Activated CD4-positive, alpha-beta T cell treated with anti-CD3 and anti-CD28 coated beads, Interleukin-2, amount 50 U/mL, for 48 hours (primary cell): ENCODE results near the gene KCND1.
A peak's percentile ranks its signal among the peaks of the same experiment; 100 is the strongest.

Experiments used
- DNase-seq, 2 experiments: peaks; one replicate each; pipeline ENCODE4 v3.0.0-alpha.2; 2020

KCND1 gene

GRCh38 chrX:48974033-48974432 lies 2.4 kb upstream of the KCND1 start:
- DNase-seq: no peak

GRCh38 chrX:48972220-48973164 lies 848 bp upstream of the KCND1 start:
- peak; percentile 33 to 43 for DNase-seq

GRCh38 chrX:48969471-48969870 lies 2.2 kb downstream of the KCND1 start:
- no peak for DNase-seq

DNA sequence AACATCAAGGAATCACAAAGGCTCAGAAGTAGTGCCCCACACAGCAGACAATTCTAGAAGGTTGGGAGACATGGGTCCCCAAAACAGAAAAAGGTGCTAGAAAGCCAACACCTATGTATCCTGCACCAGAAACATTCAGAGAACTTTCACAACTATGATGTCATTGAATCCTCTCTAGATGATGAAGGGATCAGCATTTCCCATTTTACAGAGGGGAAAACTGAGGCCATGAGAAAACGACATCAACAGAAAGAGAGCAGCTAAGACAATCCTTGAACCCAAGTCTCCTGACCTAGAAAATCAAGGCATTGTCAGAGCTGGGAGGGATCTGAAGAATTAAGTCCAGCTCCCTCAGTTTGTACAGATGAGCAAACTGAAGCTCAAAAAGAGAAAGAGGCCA lies 3.3 kb downstream of the KCND1 start:
- DNase-seq: no peak

- no peak for DNase-seq
Measured at GRCh38 chrX:48966796-48967579, 4.7 kb downstream of the KCND1 start.

- DNase-seq: no peak
Measured at GRCh38 chrX:48965959-48966358, 5.7 kb downstream of the KCND1 start.

DNA sequence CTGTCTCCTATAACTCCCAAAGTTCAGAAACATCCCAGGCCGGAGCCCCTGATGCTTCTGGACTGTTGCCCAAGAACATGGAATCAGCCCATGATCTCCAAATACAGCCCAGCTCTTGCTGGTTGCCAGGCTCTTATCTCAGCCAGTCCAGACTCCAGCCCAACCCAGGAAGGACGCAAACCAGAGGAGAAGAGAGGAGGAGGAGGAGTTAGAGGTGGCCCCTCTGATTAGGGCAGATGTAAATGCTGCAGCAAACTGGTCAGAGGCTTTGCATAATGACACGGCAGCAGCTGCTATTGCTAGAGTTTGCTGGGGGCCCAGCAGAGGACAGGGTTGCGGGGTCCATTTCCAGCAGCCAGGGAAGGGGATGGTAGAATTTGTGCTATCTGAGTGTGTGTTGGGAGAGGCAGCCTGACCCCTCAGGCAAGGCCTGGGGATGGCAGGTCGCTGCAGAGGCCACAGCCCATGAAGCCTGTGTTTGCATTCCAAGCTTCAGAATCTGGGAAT lies 10.0 kb downstream of the KCND1 start:
- no peak for DNase-seq

GRCh38 chrX:48960291-48960690 lies 11.4 kb downstream of the KCND1 start:
- DNase-seq: no peak

- DNase-seq: peak in 1 of 2 experiments; percentile 21
Measured at GRCh38 chrX:48958635-48959094, 13.0 kb downstream of the KCND1 start.

GRCh38 chrX:48957827-48958634 lies 13.6 kb downstream of the KCND1 start:
- DNase-seq: peak; percentile 87 to 91

- peak; percentile 62 to 73 for DNase-seq
Measured at GRCh38 chrX:48957477-48957826, 14.2 kb downstream of the KCND1 start, which contains the start of gene OTUD5. OTUD5 (minus strand) TSS chrX:48957607; CDS start chrX:48957570, 37 bp downstream.

- DNase-seq: peak; percentile 48 to 63
Measured at GRCh38 chrX:48956728-48957414, 14.8 kb downstream of the KCND1 start.

- DNase-seq: no peak
Measured at GRCh38 chrX:48948589-48948988, 23.1 kb downstream of the KCND1 start.

DNA sequence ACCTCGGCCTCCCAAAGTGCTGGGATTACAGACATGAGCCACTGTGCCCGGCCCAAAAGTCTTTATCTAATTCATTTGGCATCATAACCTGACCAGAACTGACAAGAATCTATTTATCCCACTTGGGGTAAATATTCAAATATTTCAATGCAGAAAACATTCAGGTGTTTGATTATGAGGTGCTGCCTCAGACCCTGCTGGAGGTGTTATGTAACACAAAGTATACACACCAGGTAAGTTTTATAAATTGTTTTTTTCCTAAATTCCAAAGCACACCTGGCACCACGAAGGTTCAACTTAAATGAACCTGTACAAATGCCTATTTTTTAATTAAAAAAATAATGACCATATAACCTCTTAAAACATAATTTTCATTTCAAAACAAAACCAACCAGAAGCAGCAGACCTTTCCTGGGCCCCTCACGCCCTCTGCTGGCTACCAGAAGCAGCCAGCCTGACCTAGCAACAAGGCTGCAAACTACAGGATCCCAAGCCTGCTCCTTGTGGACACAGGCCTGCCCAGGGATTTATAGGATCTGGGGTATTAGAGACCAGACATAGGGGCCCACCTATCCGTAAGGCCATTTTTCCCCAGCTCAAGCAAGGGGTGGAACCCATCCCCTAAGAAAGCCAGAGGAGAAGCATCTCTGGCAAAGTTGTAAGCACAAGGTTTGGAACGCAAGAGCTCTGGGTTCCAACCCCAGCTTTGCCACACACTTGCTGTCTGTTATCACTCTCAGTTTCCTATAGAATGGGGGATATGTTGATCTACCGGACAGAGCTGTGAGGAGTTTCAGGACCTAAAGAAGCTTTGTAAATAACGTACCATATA lies 25.9 kb downstream of the KCND1 start:
- peak in 1 of 2 experiments; percentile 53 for DNase-seq

GRCh38 chrX:48942895-48943294 lies 28.7 kb downstream of the KCND1 start:
- peak in 1 of 2 experiments; percentile 23 for DNase-seq

GRCh38 chrX:48940404-48940955 lies 31.2 kb downstream of the KCND1 start:
- no peak for DNase-seq

DNA sequence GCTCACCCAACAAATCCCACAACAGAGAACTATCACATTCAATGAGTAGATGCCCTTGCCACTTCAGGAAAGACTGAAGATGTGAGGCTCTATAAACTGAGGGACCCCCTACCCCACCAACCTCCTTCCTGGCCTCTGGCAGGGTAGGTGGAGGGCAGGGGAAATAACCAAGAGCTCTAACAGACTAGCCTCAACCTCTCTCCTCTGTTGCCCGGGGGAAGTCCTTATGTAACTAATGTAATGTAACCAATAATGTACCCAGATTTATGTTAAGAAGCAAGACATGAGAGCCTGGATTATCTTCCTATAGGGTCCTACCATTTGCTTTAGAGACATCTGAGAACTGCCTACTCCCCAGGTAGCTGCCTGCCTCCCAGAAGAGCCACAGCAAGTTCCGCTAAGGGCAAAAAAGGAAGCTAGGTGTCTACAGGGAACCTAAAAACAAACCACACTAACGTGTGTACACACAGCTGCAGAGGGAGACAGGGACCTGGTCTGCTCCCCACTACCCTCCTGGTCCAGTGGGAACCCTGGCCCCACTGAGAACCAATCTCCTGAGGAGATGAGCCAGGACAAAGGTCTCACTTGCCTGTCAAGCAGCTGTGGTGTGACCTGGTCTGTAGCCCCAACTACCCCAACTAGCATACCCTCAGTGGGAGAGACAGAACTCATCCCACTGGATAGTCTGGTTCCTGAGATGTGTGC lies 32.0 kb downstream of the KCND1 start:
- DNase-seq: no peak

GRCh38 chrX:48938721-48939425 lies 32.8 kb downstream of the KCND1 start:
- peak; percentile 77 to 81 for DNase-seq
